Kidney epithelial cell (primary cell): ENCODE data around the gene RTF2. TPM values are rescaled to one million over a fixed set of nuclear protein-coding genes. Genes with fewer than 3 reads are reported as not detected.
"Not testable (repeated sequence)": the region's sequence is repeated elsewhere in the genome, so short reads cannot be mapped to it uniquely, and the experiment has no call there.

Experiments
- DNase-seq: peaks from one replicate; pipeline ENCODE4 v3.0.0-alpha.2; 2010; ENCODE audit warnings: low read depth
- H3K27me3 ChIP-seq: 2 replicates; pipeline ENCODE4 v1.6.0; 2011; ENCODE audit warnings: low read length; ENCODE audit not compliant: control insufficient read depth, insufficient read depth
- H3K36me3 ChIP-seq: 2 replicates; pipeline ENCODE4 v1.5.1; 2011; ENCODE audit warnings: low read length; ENCODE audit not compliant: control insufficient read depth, insufficient read depth
- H3K4me3 ChIP-seq: 2 replicates; pipeline ENCODE4 v1.5.1; 2011; ENCODE audit warnings: low read depth, mild to moderate bottlenecking, control low read depth, low read length
- CTCF ChIP-seq: IDR thresholded peaks from 2 replicates; pipeline ENCODE4 v1.5.1; 2011; ENCODE audit warnings: mild to moderate bottlenecking, moderate library complexity, low read length, control low read depth, inconsistent platforms; ENCODE audit not compliant: insufficient read depth, poor library complexity, severe bottlenecking
- total RNA-seq: library from RNA; depleted of rRNA; stranded (reverse); fragments of >200 nt; gene quantifications from 2 replicates; pipeline ENCODE4 v1.2.3, GENCODE V29; 2015

RTF2 gene
- total RNA-seq, 1 donor from 2014 or later = 68.5 TPM

- H3K36me3 ChIP-seq = peaks cover 6% of the 10 kb centered on the region
- no peak for DNase-seq
- H3K4me3 ChIP-seq = no peak overlapping the region
- no peaks in the 10 kb centered on the region for H3K27me3 ChIP-seq
- no peak for TF ChIP-seq CTCF
These were observed 48.8 kb downstream of the RTF2 start for GRCh38 chr20:56517211-56517610.

DNA sequence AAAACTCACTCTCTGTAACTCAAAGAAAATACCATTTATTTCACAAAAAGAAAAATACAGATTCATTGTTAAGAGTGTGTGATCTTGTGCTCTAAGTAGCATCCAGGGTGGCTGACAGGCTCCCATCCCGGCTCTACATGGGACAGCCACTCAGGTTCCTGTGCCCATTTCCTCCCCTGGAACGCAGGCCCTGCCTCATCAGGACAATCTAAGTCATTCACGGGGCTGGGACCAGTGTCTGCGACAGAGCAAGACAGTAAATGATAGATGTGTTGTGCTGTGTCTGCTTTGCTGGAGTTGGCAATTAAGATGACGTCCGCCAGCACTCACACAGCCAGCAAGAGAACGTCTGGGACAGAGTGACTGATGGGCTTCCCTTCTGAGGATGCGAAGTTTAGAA, 49.2 kb downstream of the RTF2 start:
- H3K4me3 ChIP-seq = no peak overlapping the region
- H3K36me3 ChIP-seq = peaks cover 6% of the 10 kb centered on the region
- no peak for TF ChIP-seq CTCF

GRCh38 chr20:56518126-56518525, 49.7 kb downstream of the RTF2 start:
- Histone ChIP-seq H3K4me3 (no peak overlapping the region), H3K27me3 (no peaks in the 10 kb centered on the region), H3K36me3 (peaks cover 6% of the 10 kb centered on the region)
- DNase-seq = no peak
- no peak for TF ChIP-seq CTCF

More for the DNA sequence above, 49.2 kb downstream of the RTF2 start:
- H3K27me3 ChIP-seq = no peaks in the 10 kb centered on the region
- no peak for DNase-seq

- Histone ChIP-seq H3K27me3 (no peaks in the 10 kb centered on the region), H3K4me3 (no peak overlapping the region), H3K36me3 (peaks cover 6% of the 10 kb centered on the region)
- no peak for TF ChIP-seq CTCF
- no peak for DNase-seq
These were observed 50.4 kb downstream of the RTF2 start for GRCh38 chr20:56518721-56519398.

- Histone ChIP-seq H3K27me3 (no peaks in the 10 kb centered on the region), H3K36me3 (peaks cover 4% of the 10 kb centered on the region), H3K4me3 (no peak overlapping the region)
- TF ChIP-seq CTCF = no peak
- DNase-seq = no peak
These were observed 51.1 kb downstream of the RTF2 start for GRCh38 chr20:56519551-56519950.

DNA sequence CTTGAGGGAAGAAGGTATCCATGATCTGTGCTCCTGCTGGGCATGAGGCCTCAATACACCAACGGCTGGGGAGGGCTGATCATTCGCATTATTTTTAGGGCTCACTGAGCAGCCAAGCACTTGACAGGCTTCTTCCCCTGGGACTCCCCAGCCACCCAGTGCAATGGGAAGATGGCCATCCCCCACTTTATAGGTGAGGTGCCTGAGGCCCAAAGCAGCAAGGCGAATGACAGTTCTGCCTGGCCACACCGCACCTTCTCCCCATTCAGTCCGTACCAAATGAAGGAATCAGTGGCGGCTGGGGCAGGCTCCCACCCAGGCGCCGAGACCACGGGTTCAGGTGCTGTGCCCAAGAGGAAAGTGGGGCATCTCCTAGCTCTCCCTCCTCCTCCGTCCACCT, 51.8 kb downstream of the RTF2 start:
- Histone ChIP-seq H3K27me3 (no peaks in the 10 kb centered on the region), H3K4me3 (no peak overlapping the region), H3K36me3 (peaks cover 4% of the 10 kb centered on the region)
- TF ChIP-seq CTCF = no peak
- no peak for DNase-seq

DNA sequence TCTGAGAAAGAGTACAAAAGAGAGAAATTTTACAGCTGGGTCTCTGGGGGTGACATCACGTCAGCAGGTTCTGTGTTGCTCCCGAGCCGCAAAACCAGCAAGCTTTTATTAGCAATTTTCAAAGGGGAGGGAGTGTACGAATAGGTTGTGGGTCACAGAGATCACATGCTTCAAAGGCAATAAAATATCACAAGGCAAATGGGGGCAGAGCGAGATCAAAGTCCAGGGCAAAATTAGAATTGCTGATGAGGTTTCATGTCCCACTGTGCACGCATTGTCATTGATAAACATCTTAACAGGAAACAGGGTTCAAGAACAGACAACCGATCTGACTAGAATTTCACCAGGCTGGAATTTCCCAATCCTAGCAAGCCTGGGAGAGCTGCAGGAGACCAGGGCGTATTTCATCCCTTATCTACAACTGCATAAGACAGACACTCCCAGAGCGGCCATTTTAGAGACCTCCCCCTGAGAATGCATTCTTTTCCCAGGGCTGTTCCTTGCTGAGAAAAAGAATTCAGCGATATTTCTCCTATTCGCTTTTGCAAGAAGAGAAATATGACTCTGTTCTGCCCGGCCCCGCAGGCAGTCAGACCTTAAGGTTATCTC, 52.4 kb downstream of the RTF2 start:
- not testable (repeated sequence) for H3K27me3 ChIP-seq, H3K36me3 ChIP-seq, DNase-seq, H3K4me3 ChIP-seq
